MCF 10A (cell line): ENCODE results near the gene NCOR2. TPM values are rescaled to one million over a fixed set of nuclear protein-coding genes. Genes with fewer than 3 reads are reported as not detected.
A peak's percentile ranks its signal among the peaks of the same experiment; 100 is the strongest.

ENCODE experiments used
- BruUV-seq: library from RNA; stranded (reverse); fragments of 400-500 nt; replicated peaks from 2 replicates; lab custom pipeline; 2021; lab: Mats Ljungman, UMichigan
- CTCF ChIA-PET: fragments of 300-600 bp; sonication (Branson Sonifier 250); formaldehyde crosslinking; extraction: SDS; loops from one replicate; lab custom pipeline; 2021; ENCODE audit warnings: antibody characterized with exemption, inconsistent platforms; lab: Yijun Ruan, JAX
- POLR2A ChIA-PET: fragments of 300-600, 350-650 bp; sonication (Branson Sonifier 250); formaldehyde crosslinking; extraction: SDS; loops from one replicate; lab custom pipeline; 2020; ENCODE audit warnings: antibody characterized with exemption, inconsistent platforms; lab: Yijun Ruan, JAX
- DNase-seq: peaks from one replicate; pipeline ENCODE4 v3.0.0-alpha.2; 2018; ENCODE audit not compliant: unreplicated experiment
- H3K27ac Mint-ChIP-seq: one replicate; pipeline ENCODE4 v1.8.0; 2022; ENCODE audit warnings: mild to moderate bottlenecking, low read depth, mixed read lengths; ENCODE audit not compliant: unreplicated experiment
- H3K27me3 Mint-ChIP-seq: one replicate; pipeline ENCODE4 v1.8.0; 2022; ENCODE audit warnings: mixed read lengths; ENCODE audit not compliant: insufficient read depth, unreplicated experiment
- H3K36me3 Mint-ChIP-seq: one replicate; pipeline ENCODE4 v1.8.0; 2022; ENCODE audit warnings: mild to moderate bottlenecking, moderate library complexity, mixed read lengths; ENCODE audit not compliant: insufficient read depth, unreplicated experiment
- H3K4me1 Mint-ChIP-seq: one replicate; pipeline ENCODE4 v1.8.0; 2022; ENCODE audit warnings: mixed read lengths; ENCODE audit not compliant: insufficient read depth, unreplicated experiment
- H3K4me3 Mint-ChIP-seq: one replicate; pipeline ENCODE4 v1.8.0; 2022; ENCODE audit warnings: mild to moderate bottlenecking, moderate library complexity, mixed read lengths; ENCODE audit not compliant: unreplicated experiment
- H3K9me3 Mint-ChIP-seq: one replicate; pipeline ENCODE4 v1.8.0; 2022; ENCODE audit warnings: mixed read lengths; ENCODE audit not compliant: unreplicated experiment
- CTCF ChIP-seq: fragments of 200-600 bp; IDR thresholded peaks from one replicate; pipeline ENCODE4 v1.8.0; 2022; ENCODE audit warnings: antibody characterized with exemption, mild to moderate bottlenecking; ENCODE audit not compliant: unreplicated experiment
- intact Hi-C: fragments of 100-400 bp; cut with micrococcal nuclease; formaldehyde crosslinking; loops from 2 replicates; pipeline ENCODE4 v1.14.1; 2022
- total RNA-seq: library from RNA; stranded (reverse); gene quantifications from 2 replicates; pipeline ENCODE4 v1.2.3, GENCODE V29; 2022

Gene NCOR2
- total RNA-seq, 1 experiment from 2014 or later: 145 TPM

- peak; percentile 57 for DNase-seq
- no TSS peak for BruUV-seq
- Mint-ChIP-seq H3K9me3 (no peaks in the 10 kb centered on the region), H3K4me1 (peaks cover 23% of the 10 kb centered on the region), H3K27me3 (no peaks in the 10 kb centered on the region), H3K4me3 (no peak overlapping the region), H3K36me3 (no peaks in the 10 kb centered on the region), H3K27ac (peak overlapping the region; percentile 66)
- intact Hi-C loops: no loop called here
- no peak for TF ChIP-seq CTCF
- ChIA-PET CTCF (no interaction called here), POLR2A (interaction anchor here (0.6 to 1.8 kb wide), 7 partner anchors 13 to 89 kb away, joined by 3 to 9 read pairs (median 4); no protein-coding TSS in a partner anchor)
Observed at GRCh38 chr12:124607681-124608425, 40.4 kb upstream of the NCOR2 start.

GRCh38 chr12:124605883-124606774 is 38.7 kb upstream of the NCOR2 start:
- Mint-ChIP-seq H3K27me3 (no peaks in the 10 kb centered on the region), H3K27ac (no peak overlapping the region), H3K9me3 (no peaks in the 10 kb centered on the region), H3K36me3 (no peaks in the 10 kb centered on the region), H3K4me1 (peaks cover 18% of the 10 kb centered on the region), H3K4me3 (no peak overlapping the region)
- no peak for DNase-seq
- TF ChIP-seq CTCF: no peak
- ChIA-PET POLR2A (no interaction called here), CTCF (no interaction called here)
- intact Hi-C loops: no loop called here
- BruUV-seq: no TSS peak

GRCh38 chr12:124605150-124605882 is 37.9 kb upstream of the NCOR2 start:
- Mint-ChIP-seq H3K4me3 (no peak overlapping the region), H3K36me3 (no peaks in the 10 kb centered on the region), H3K27ac (no peak overlapping the region), H3K27me3 (no peaks in the 10 kb centered on the region), H3K4me1 (peaks cover 18% of the 10 kb centered on the region), H3K9me3 (no peaks in the 10 kb centered on the region)
- intact Hi-C loops: no loop called here
- no peak for DNase-seq
- no TSS peak for BruUV-seq
- TF ChIP-seq CTCF: no peak
- POLR2A ChIA-PET: interaction anchor here (1.6 kb wide), 1 partner anchor 11 kb away, joined by 3 read pairs; no protein-coding TSS in a partner anchor
- CTCF ChIA-PET: interaction anchor here (0.6 kb wide), 1 partner anchor 162 kb away, joined by 4 read pairs; no protein-coding TSS in a partner anchor
